CD4-positive, alpha-beta memory T cell (primary cell): ENCODE results near the gene HSF5. TPM values are rescaled to one million over a fixed set of nuclear protein-coding genes. Genes with fewer than 3 reads are reported as not detected.

Source experiments
- CTCF ChIA-PET: fragments of 350-600 bp; sonication (Branson Sonifier 250); formaldehyde crosslinking; loops from one replicate; lab custom pipeline; 2021; ENCODE audit warnings: inconsistent platforms; ENCODE audit not compliant: partially characterized antibody; lab: Charles Lee
- POLR2A ChIA-PET: fragments of 350-600 bp; sonication (Branson Sonifier 250); formaldehyde crosslinking; loops from one replicate; lab custom pipeline; 2021; ENCODE audit not compliant: partially characterized antibody; lab: Charles Lee
- DNase-seq, 5 donors: peaks; one replicate each; pipeline versions ENCODE4 v3.0.0 to v3.0.0-alpha.2; 2020 to 2022; ENCODE audit warnings: mixed read lengths in 1 of 5
- H3K27ac ChIP-seq: one replicate; pipeline ENCODE4 v1.7.0; 2013; ENCODE audit warnings: low read depth, low read length
- H3K27me3 ChIP-seq: 2 replicates; pipeline ENCODE4 v1.7.0; 2013; ENCODE audit warnings: mild to moderate bottlenecking, low read length, moderate library complexity; ENCODE audit not compliant: insufficient read depth
- H3K36me3 ChIP-seq: 2 replicates; pipeline ENCODE4 v1.7.0; 2013; ENCODE audit warnings: mild to moderate bottlenecking, low read length, moderate library complexity; ENCODE audit not compliant: insufficient read depth
- H3K4me1 ChIP-seq: 2 replicates; pipeline ENCODE4 v1.7.0; 2013; ENCODE audit warnings: mild to moderate bottlenecking, low read length, moderate library complexity; ENCODE audit not compliant: insufficient read depth
- H3K4me3 ChIP-seq, 2 donors: one replicate each; pipeline ENCODE4 v1.7.0; 2013; ENCODE audit warnings: low read length in 2 of 2, mild to moderate bottlenecking in 1 of 2
- H3K9me3 ChIP-seq, 2 donors: one replicate each; pipeline ENCODE4 v1.7.0; 2013; ENCODE audit warnings: low read length in 2 of 2, control low read depth in 1 of 2; ENCODE audit not compliant: control insufficient read depth in 1 of 2
- H3K27ac Mint-ChIP-seq, 7 donors: one replicate each; pipeline ENCODE4 v1.8.0; 2020 to 2021; ENCODE audit warnings: mixed read lengths in 7 of 7, mild to moderate bottlenecking in 6 of 7, inconsistent platforms in 3 of 7, moderate library complexity in 3 of 7
- H3K27me3 Mint-ChIP-seq, 2 donors: one replicate each; pipeline ENCODE4 v1.8.0; 2020 to 2021; ENCODE audit warnings: mixed read lengths in 2 of 2
- H3K36me3 Mint-ChIP-seq, 2 donors: one replicate each; pipeline ENCODE4 v1.8.0; 2020 to 2021; ENCODE audit warnings: mixed read lengths in 2 of 2, inconsistent platforms in 1 of 2, mild to moderate bottlenecking in 1 of 2
- H3K4me1 Mint-ChIP-seq, 4 donors: one replicate each; pipeline ENCODE4 v1.8.0; 2020 to 2021; ENCODE audit warnings: mixed read lengths in 4 of 4, mild to moderate bottlenecking in 1 of 4
- H3K4me3 Mint-ChIP-seq, 8 donors: one replicate each; pipeline ENCODE4 v1.8.0; 2020 to 2021; ENCODE audit warnings: mixed read lengths in 8 of 8, mild to moderate bottlenecking in 7 of 8, moderate library complexity in 6 of 8, inconsistent platforms in 3 of 8
- H3K9me3 Mint-ChIP-seq, 8 donors: one replicate each; pipeline ENCODE4 v1.8.0; 2020 to 2021; ENCODE audit warnings: mixed read lengths in 8 of 8, mild to moderate bottlenecking in 5 of 8, inconsistent platforms in 3 of 8, moderate library complexity in 1 of 8
- intact Hi-C: fragments of 100-400 bp; cut with micrococcal nuclease; formaldehyde crosslinking; loops from one replicate; pipeline ENCODE4 v1.15.1; 2023
- polyA plus RNA-seq, 2 donors: library from polyadenylated mRNA; unstranded; fragments of 300-500 nt; fragmentation: Illumina TruSeq; gene quantifications; one replicate each; pipeline ENCODE4 v1.2.3, GENCODE V29; 2021
- total RNA-seq, 2 experiments: library from RNA; stranded (reverse); gene quantifications; one replicate each; pipeline ENCODE4 v1.2.3, GENCODE V29; 2021

Gene HSF5
- total and polyA plus RNA-seq, 4 experiments from 2014 or later = 0.84 to 2.4 (median 1.7) TPM

- no peak overlapping the region for H3K4me3 Mint-ChIP-seq
- no peaks in the 10 kb centered on the region for H3K36me3 ChIP-seq
These were observed 40.2 kb upstream of the HSF5 start for GRCh38 chr17:58528443-58528842.

GRCh38 chr17:58527949-58528348 is 39.7 kb upstream of the HSF5 start:
- Histone ChIP-seq H3K27ac (no peak overlapping the region), H3K27me3 (no peaks in the 10 kb centered on the region), H3K9me3 (no peaks in the 10 kb centered on the region), H3K4me3 (no peak overlapping the region), H3K4me1 (peaks cover 11% of the 10 kb centered on the region), H3K36me3 (no peaks in the 10 kb centered on the region)
- ChIA-PET POLR2A (interaction anchor here (4.9 kb wide), 1 partner anchor 9 kb away, joined by 30 read pairs; no protein-coding TSS in a partner anchor), CTCF (interaction anchor here (3.0 kb wide), 1 partner anchor 9 kb away, joined by 14 read pairs; no protein-coding TSS in a partner anchor)
- DNase-seq = no peak
- H3K27ac Mint-ChIP-seq = peak overlapping the region in 4 of 7 donors; percentile 35 to 59 (median 36)
- no peak overlapping the region for H3K4me3 Mint-ChIP-seq
- peaks cover 0 to 3% of the 10 kb centered on the region in 2 donors for H3K27me3 Mint-ChIP-seq
- intact Hi-C loops = no loop called here
- no peaks in the 10 kb centered on the region for H3K36me3 Mint-ChIP-seq
- no peaks in the 10 kb centered on the region for H3K9me3 Mint-ChIP-seq
- H3K4me1 Mint-ChIP-seq = peaks cover 0 to 4% (median 0%) of the 10 kb centered on the region in 4 donors

More at GRCh38 chr17:58528443-58528842, 40.2 kb upstream of the HSF5 start:
- intact Hi-C loops = no loop called here
- ChIA-PET POLR2A (interaction anchor here (4.9 kb wide), 1 partner anchor 10 kb away, joined by 30 read pairs; no protein-coding TSS in a partner anchor), CTCF (interaction anchor here (1.0 to 3.0 kb wide), 2 partner anchors 9 to 49 kb away, joined by 3 to 14 read pairs; no protein-coding TSS in a partner anchor)
- Histone ChIP-seq H3K27me3 (no peaks in the 10 kb centered on the region), H3K4me1 (peaks cover 11% of the 10 kb centered on the region), H3K4me3 (no peak overlapping the region), H3K9me3 (no peaks in the 10 kb centered on the region), H3K27ac (no peak overlapping the region)
- Mint-ChIP-seq H3K36me3 (no peaks in the 10 kb centered on the region), H3K27ac (peak overlapping the region in 2 of 7 donors; percentile 2 to 35), H3K27me3 (peaks cover 0 to 3% of the 10 kb centered on the region in 2 donors), H3K9me3 (no peaks in the 10 kb centered on the region), H3K4me1 (peaks cover 0 to 4% (median 0%) of the 10 kb centered on the region in 4 donors)
- no peak for DNase-seq

- no peak overlapping the region for H3K27ac Mint-ChIP-seq
- POLR2A ChIA-PET = no interaction called here
- intact Hi-C loops = no loop called here
These were observed 39.1 kb upstream of the HSF5 start for GRCh38 chr17:58527306-58527705.

GRCh38 chr17:58525239-58525638 is 37.0 kb upstream of the HSF5 start:
- peaks cover 0 to 5% (median 0%) of the 10 kb centered on the region in 4 donors for H3K4me1 Mint-ChIP-seq
- Histone ChIP-seq H3K27me3 (no peaks in the 10 kb centered on the region), H3K27ac (no peak overlapping the region), H3K4me1 (no peaks in the 10 kb centered on the region), H3K36me3 (no peaks in the 10 kb centered on the region), H3K4me3 (no peak overlapping the region), H3K9me3 (no peaks in the 10 kb centered on the region)
- H3K9me3 Mint-ChIP-seq = no peaks in the 10 kb centered on the region
- H3K27ac Mint-ChIP-seq = no peak overlapping the region
- CTCF ChIA-PET = no interaction called here
- peaks cover 0 to 3% of the 10 kb centered on the region in 2 donors for H3K27me3 Mint-ChIP-seq
- no peak overlapping the region for H3K4me3 Mint-ChIP-seq
- POLR2A ChIA-PET = no interaction called here
- H3K36me3 Mint-ChIP-seq = no peaks in the 10 kb centered on the region
- intact Hi-C loops = no loop called here
- DNase-seq = no peak

More at GRCh38 chr17:58527306-58527705, 39.1 kb upstream of the HSF5 start:
- Histone ChIP-seq H3K9me3 (no peaks in the 10 kb centered on the region), H3K4me1 (peaks cover 7% of the 10 kb centered on the region), H3K36me3 (no peaks in the 10 kb centered on the region), H3K4me3 (no peak overlapping the region), H3K27ac (no peak overlapping the region), H3K27me3 (no peaks in the 10 kb centered on the region)
- no peaks in the 10 kb centered on the region for H3K9me3 Mint-ChIP-seq
- CTCF ChIA-PET = interaction anchor here (3.0 kb wide), 1 partner anchor 8 kb away, joined by 14 read pairs; no protein-coding TSS in a partner anchor
- DNase-seq = no peak
- peaks cover 0 to 3% of the 10 kb centered on the region in 2 donors for H3K27me3 Mint-ChIP-seq
- peaks cover 0 to 2% (median 0%) of the 10 kb centered on the region in 4 donors for H3K4me1 Mint-ChIP-seq
- H3K36me3 Mint-ChIP-seq = no peaks in the 10 kb centered on the region
- H3K4me3 Mint-ChIP-seq = peak overlapping the region in 1 of 8 donors; percentile 43

GRCh38 chr17:58521680-58522079 is 33.5 kb upstream of the HSF5 start:
- intact Hi-C loops = no loop called here
- no peaks in the 10 kb centered on the region for H3K27me3 ChIP-seq
- H3K27ac ChIP-seq = no peak overlapping the region
- H3K4me3 Mint-ChIP-seq = peak overlapping the region in 1 of 8 donors; percentile 26
- H3K9me3 ChIP-seq = no peaks in the 10 kb centered on the region
- H3K36me3 Mint-ChIP-seq = peaks cover 0 to 12% of the 10 kb centered on the region in 2 donors
- no peaks in the 10 kb centered on the region for H3K36me3 ChIP-seq
- peaks cover 14% of the 10 kb centered on the region for H3K4me1 ChIP-seq
- ChIA-PET CTCF (interaction anchor here (1.2 kb wide), 1 partner anchor 56 kb away, joined by 3 read pairs; no protein-coding TSS in a partner anchor), POLR2A (no interaction called here)
- peaks cover 6 to 24% (median 14%) of the 10 kb centered on the region in 4 donors for H3K4me1 Mint-ChIP-seq
- H3K4me3 ChIP-seq = no peak overlapping the region
- H3K9me3 Mint-ChIP-seq = peaks cover 0 to 2% (median 0%) of the 10 kb centered on the region in 8 donors
- no peak for DNase-seq
- H3K27ac Mint-ChIP-seq = no peak overlapping the region
- H3K27me3 Mint-ChIP-seq = peaks cover 0 to 2% of the 10 kb centered on the region in 2 donors

GRCh38 chr17:58520843-58521430 is 32.7 kb upstream of the HSF5 start:
- H3K9me3 ChIP-seq = no peaks in the 10 kb centered on the region
- ChIA-PET CTCF (interaction anchor here (1.5 kb wide), 1 partner anchor 482 kb away, joined by 3 read pairs; no protein-coding TSS in a partner anchor), POLR2A (no interaction called here)
- H3K27me3 ChIP-seq = no peaks in the 10 kb centered on the region
- peak overlapping the region in 4 of 7 donors; percentile 22 to 32 (median 30) for H3K27ac Mint-ChIP-seq
- DNase-seq = no peak
- H3K4me3 Mint-ChIP-seq = peak overlapping the region in 3 of 8 donors; percentile 20 to 46 (median 42)
- peaks cover 0 to 2% (median 0%) of the 10 kb centered on the region in 8 donors for H3K9me3 Mint-ChIP-seq
- intact Hi-C loops = no loop called here
- H3K4me1 Mint-ChIP-seq = peaks cover 13 to 31% (median 21%) of the 10 kb centered on the region in 4 donors
- peaks cover 0 to 12% of the 10 kb centered on the region in 2 donors for H3K36me3 Mint-ChIP-seq
- peaks cover 0 to 2% of the 10 kb centered on the region in 2 donors for H3K27me3 Mint-ChIP-seq
- H3K4me3 ChIP-seq = no peak overlapping the region
- H3K4me1 ChIP-seq = peaks cover 22% of the 10 kb centered on the region
- H3K36me3 ChIP-seq = no peaks in the 10 kb centered on the region
- no peak overlapping the region for H3K27ac ChIP-seq
